ENCODE measurements around the gene PM20D2.

DNA sequence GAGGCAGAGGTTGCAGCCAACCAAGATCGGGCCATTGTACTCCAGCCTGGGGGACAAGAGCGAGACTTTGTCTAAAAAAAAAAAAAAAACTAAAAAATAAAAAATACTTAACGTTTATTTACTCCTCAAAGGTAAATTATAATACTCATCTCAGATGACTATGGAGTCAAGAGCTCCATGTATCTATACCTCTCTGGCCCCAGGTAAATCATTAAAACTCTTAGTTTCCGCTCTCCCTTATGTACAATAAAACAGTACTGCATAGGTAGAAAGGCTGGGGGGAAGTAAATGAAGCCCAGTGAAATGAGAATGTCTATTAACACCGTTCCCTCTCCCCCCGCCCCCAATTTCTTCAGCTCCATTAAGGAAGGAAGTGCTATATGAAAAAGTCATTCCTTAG lies 29.2 kb upstream of the PM20D2 start:
- TF ChIP-seq, protein P1, sequence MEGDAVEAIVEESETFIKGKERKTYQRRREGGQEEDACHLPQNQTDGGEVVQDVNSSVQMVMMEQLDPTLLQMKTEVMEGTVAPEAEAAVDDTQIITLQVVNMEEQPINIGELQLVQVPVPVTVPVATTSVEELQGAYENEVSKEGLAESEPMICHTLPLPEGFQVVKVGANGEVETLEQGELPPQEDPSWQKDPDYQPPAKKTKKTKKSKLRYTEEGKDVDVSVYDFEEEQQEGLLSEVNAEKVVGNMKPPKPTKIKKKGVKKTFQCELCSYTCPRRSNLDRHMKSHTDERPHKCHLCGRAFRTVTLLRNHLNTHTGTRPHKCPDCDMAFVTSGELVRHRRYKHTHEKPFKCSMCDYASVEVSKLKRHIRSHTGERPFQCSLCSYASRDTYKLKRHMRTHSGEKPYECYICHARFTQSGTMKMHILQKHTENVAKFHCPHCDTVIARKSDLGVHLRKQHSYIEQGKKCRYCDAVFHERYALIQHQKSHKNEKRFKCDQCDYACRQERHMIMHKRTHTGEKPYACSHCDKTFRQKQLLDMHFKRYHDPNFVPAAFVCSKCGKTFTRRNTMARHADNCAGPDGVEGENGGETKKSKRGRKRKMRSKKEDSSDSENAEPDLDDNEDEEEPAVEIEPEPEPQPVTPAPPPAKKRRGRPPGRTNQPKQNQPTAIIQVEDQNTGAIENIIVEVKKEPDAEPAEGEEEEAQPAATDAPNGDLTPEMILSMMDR (IDR thresholded peaks at IDR 0.05; ENCODE audit: low read length): no peak
- no peak for TF ChIP-seq EZH2 (IDR thresholded peaks at IDR 0.05; ENCODE audit: borderline replicate concordance, low read length)

Measured in OCI-LY1 (cell line).